RCC 7860 (cell line): ENCODE measurements around the gene SEC22C.

Source experiments
- DNase-seq: peaks from one replicate; pipeline ENCODE4 v3.0.0-alpha.2; 2015; ENCODE audit warnings: low spot score
- FAIRE-seq: peaks from 2 replicates; lab custom pipeline; 2012; peaks lifted over from hg19 to GRCh38; lab: Jason Lieb, UNC

The SEC22C gene

DNA sequence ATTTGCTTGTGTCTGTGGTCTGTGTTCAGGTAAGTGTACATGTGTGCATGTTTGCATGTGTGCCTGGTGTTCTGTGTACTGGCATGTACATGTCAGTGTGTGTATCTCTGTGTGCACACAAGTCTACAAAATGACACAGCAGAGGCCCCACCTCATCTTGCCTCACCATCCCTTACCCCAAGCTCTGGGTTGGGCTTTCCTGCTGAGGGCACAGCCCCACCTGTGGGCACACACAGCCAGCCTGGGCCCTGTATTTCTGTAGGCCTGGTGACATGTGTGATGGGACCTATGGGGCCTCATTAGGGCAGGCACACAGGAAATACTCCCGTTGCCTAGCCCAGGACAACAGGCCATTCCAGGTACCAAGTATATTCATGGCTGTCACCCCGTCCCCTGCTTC lies 65.8 kb downstream of the SEC22C start:
- no peak for DNase-seq
- no peak for FAIRE-seq

GRCh38 chr3:42515391-42515916 lies 66.3 kb downstream of the SEC22C start:
- DNase-seq = no peak
- no peak for FAIRE-seq

DNA sequence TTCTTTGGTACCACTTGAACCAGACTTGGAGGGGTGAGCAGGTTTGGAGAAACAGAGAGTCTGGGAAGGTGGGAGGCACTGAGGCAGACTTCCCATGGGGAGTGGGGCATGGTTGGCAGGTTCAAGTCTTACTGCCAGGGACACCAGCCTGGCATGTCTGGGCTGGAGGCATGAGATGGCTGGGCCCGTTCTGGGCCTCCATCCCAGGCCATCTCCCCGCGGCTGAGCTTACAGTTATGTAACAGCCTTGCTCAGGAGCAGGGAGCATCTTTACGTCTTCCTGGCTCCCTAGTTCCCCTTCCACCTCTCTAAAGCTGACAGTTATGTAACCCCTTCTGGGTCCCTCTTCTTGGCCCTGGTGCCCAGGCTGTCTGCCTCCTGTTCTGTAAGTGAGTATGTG lies 66.9 kb downstream of the SEC22C start:
- DNase-seq (no peak), FAIRE-seq (no peak)

GRCh38 chr3:42513521-42513920 lies 68.2 kb downstream of the SEC22C start:
- no peak for FAIRE-seq
- DNase-seq = no peak

GRCh38 chr3:42513121-42513520 lies 68.6 kb downstream of the SEC22C start:
- FAIRE-seq (no peak), DNase-seq (no peak)

- DNase-seq (no peak), FAIRE-seq (no peak)
Measured at GRCh38 chr3:42511736-42512135, 70.0 kb downstream of the SEC22C start.

GRCh38 chr3:42511201-42511600 lies 70.6 kb downstream of the SEC22C start:
- DNase-seq = no peak
- no peak for FAIRE-seq

DNA sequence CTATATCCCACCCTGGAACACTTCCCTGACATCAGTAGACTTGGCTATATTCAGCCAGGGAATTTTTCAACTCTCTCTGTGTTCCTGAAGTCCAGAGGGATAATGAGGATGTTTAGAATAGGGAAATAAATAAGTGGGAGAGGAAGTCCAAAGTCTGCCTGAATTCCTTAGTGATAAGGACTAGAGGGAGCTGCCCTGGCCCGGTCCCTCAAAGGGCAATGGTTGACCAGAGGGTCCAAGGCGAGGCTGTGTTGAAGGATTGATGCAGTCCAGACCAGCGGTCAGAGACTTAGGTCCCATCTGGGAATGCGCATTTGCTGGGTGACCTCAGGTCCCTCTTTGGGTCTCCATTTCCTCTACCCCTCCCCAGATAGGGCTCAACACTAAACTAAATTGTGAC lies 71.4 kb downstream of the SEC22C start:
- FAIRE-seq = no peak
- DNase-seq = no peak

- DNase-seq (no peak), FAIRE-seq (no peak)
Measured at GRCh38 chr3:42509111-42509510, 72.7 kb downstream of the SEC22C start.

- DNase-seq (no peak), FAIRE-seq (no peak)
Measured at GRCh38 chr3:42508562-42508961, 73.2 kb downstream of the SEC22C start.

DNA sequence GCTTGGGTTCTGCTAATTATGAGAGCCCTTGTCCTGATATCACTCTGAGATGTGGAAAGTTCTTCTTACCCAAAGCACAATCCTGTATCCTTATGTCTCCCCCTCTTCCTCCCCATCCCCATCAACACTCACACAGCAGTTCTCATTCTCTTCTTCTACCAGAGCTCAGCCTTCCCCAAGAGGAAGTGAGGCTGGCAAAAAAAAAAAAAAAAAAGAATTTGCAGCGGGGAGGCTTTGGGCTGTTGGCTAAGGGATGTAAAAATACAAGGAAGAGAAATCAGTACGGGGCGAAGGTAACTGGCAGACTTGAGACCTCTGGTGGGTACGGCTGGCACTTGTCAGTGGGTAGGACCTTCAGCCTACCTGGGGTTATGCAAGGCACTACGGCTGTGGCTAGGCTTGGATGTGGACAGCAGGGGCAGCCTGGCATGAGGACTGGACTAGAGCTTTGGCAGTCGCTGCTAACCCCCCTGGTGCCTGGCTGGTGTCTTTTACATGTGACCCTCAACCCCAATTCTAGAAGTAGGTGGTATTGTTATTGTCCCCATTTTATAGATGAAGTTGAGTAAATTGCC lies 73.9 kb downstream of the SEC22C start:
- DNase-seq (no peak), FAIRE-seq (no peak)

GRCh38 chr3:42507252-42507651 lies 74.5 kb downstream of the SEC22C start:
- DNase-seq (no peak), FAIRE-seq (no peak)

DNA sequence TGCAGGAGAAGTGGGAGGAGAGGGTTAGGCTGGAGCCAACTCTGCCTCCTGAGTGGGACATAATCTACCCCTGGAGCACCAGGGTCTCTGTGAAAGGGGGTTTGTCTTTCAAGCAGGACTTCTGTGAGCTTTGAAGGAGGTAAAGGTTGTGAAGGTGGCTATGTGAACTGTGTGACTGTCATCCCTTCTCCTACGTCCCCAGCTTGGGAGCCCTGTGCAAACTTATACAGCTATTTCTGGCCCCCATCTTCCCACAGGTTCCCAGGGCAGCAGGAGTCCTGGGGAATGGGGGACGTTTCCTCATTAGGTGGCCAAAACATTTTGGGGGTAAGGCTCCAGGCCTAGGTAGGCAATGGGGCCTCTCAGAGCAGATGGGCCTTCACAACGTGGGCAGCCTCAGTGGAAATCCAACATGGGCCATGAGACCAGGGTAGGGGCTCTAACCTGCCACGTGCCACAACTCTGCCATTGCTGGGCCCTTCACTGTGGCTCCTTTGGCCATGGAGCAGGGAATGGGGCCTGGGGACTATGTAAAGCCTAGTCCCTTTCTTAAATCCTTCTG lies 75.8 kb downstream of the SEC22C start:
- DNase-seq (no peak), FAIRE-seq (no peak)

DNA sequence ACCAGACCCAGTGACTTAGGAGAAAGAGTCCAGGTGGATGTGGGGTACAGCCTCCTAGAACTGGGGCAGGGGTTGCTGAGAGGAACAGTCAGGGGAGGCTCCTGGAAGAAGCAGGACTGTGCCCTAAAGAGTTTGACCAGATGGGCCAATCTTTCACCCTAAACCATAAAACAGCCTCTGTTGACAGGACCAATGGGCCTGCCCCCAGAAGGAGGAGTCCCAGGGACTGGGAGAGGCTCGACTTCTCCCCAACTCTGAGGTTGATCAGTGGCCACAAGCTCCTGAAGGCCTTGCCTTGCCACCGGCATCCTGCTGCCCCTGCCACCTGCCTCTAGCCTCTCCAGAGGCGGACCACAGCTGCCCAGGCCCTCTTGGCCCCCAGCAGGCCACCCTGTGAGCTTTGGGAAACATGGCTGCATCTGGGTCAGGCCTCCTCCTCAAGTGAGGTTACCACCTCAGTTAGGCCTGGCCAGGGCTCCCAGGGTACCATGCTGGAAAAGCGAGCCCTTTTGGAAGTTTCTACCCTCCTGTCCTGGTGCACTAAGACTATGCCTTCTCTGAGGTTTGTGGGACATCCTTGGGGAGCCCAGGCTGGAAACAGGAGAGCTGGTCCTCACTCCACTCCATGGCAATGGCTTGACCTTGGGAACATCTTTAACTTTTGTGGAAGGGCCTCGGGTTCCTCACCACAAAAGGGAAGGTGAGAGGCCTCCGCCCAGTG lies 76.5 kb downstream of the SEC22C start:
- no peak for FAIRE-seq
- DNase-seq = no peak

GRCh38 chr3:42504334-42505127 lies 77.2 kb downstream of the SEC22C start:
- DNase-seq (no peak), FAIRE-seq (no peak)

- no peak for FAIRE-seq
- no peak for DNase-seq
Measured at GRCh38 chr3:42503957-42504333, 77.8 kb downstream of the SEC22C start.

GRCh38 chr3:42503251-42503924 lies 78.4 kb downstream of the SEC22C start:
- FAIRE-seq (no peak), DNase-seq (no peak)

GRCh38 chr3:42502429-42503250 lies 79.1 kb downstream of the SEC22C start, which contains the start of gene VIPR1:
VIPR1 (plus strand) TSS chr3:42502643; CDS start chr3:42502736, 93 bp downstream.
- no peak for FAIRE-seq

GRCh38 chr3:42501681-42502428 lies 79.9 kb downstream of the SEC22C start:
- DNase-seq = no peak
- no peak for FAIRE-seq

More at GRCh38 chr3:42502429-42503250, 79.1 kb downstream of the SEC22C start, which contains the start of gene VIPR1:
- no peak for DNase-seq
